ENCODE results near the gene RNF144B. TPM values are rescaled to one million over a fixed set of nuclear protein-coding genes. Genes with fewer than 3 reads are reported as not detected.

The RNF144B gene
- total RNA-seq, 1 donor from 2014 or later: 141 TPM

DNA sequence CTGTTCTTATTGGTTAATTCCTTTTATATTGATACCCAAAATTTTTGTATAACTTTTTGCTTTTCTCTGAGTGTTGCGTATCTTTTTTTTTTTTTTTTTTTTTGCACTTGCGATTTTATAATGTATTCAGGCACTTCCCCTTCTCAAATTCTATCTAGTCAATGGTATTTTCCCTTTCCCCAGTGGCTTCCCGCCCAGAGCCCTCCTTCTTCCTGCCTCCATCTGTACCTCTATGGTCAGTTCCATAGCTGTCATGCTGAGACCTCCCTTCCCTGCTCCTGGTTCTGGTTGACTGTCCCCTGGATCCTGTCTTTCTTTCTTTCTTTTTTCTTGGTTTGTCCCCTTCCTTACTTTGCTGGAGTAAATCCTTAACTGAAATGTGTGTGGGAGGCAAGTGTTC, 94.7 kb downstream of the RNF144B start:
- H3K27me3 ChIP-seq (ENCODE audit: control insufficient read depth, insufficient read depth, low read length): no peaks in the 10 kb centered on the region
- no peaks in the 10 kb centered on the region for H3K36me3 ChIP-seq (ENCODE audit: control insufficient read depth, insufficient read depth, low read length)
- H3K4me3 ChIP-seq (ENCODE audit: low read depth, low read length): no peak overlapping the region
- no peak for DNase-seq (ENCODE audit: low read depth)
- TF ChIP-seq, protein P1, sequence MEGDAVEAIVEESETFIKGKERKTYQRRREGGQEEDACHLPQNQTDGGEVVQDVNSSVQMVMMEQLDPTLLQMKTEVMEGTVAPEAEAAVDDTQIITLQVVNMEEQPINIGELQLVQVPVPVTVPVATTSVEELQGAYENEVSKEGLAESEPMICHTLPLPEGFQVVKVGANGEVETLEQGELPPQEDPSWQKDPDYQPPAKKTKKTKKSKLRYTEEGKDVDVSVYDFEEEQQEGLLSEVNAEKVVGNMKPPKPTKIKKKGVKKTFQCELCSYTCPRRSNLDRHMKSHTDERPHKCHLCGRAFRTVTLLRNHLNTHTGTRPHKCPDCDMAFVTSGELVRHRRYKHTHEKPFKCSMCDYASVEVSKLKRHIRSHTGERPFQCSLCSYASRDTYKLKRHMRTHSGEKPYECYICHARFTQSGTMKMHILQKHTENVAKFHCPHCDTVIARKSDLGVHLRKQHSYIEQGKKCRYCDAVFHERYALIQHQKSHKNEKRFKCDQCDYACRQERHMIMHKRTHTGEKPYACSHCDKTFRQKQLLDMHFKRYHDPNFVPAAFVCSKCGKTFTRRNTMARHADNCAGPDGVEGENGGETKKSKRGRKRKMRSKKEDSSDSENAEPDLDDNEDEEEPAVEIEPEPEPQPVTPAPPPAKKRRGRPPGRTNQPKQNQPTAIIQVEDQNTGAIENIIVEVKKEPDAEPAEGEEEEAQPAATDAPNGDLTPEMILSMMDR (IDR thresholded peaks at IDR 0.05; ENCODE audit: insufficient read depth, low read length, severe bottlenecking): no peak
- no peak for FAIRE-seq

DNA sequence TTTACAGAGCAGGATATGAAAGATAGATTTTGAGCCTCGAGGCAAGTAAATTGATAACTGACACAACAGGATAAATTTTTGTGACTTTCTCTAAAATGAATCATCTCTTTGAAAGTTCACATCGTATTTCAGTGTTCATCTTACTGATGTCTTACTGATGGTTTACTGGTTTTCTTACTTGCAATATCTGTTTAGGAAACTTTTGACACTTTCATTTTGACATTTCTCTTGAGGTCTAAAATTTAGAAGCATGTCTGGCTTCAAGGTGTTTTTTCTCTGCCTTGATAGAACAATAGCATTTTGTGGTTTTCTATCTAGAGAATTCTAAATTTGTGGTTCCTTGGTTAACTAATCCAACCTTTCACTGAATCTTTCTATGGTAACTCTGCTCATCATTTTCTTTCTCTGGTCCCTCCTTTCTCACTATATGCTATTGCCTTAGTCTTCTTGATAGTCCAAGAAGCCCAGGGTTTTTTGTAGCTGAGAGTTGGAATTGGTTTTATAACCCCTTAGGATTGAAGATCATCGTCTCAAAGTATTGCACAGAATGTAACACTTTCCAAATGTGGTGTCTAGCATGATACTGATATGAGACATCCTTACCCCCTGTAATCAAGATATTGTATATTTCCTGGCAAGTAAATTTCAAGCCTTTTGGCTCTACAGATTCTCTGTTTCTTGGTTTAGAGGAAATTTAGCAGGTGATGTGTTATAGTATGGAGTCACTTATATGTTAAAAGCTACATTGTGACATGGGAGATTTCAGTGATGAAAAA, 98.7 kb downstream of the RNF144B start:
- FAIRE-seq: no peak
- DNase-seq (ENCODE audit: low read depth): no peak
- TF ChIP-seq, protein P1 (IDR thresholded peaks at IDR 0.05; ENCODE audit: insufficient read depth, low read length, severe bottlenecking): no peak
- Histone ChIP-seq H3K36me3 (ENCODE audit: control insufficient read depth, insufficient read depth, low read length) (no peaks in the 10 kb centered on the region), H3K27me3 (ENCODE audit: control insufficient read depth, insufficient read depth, low read length) (no peaks in the 10 kb centered on the region), H3K4me3 (ENCODE audit: low read depth, low read length) (no peak overlapping the region)

DNA sequence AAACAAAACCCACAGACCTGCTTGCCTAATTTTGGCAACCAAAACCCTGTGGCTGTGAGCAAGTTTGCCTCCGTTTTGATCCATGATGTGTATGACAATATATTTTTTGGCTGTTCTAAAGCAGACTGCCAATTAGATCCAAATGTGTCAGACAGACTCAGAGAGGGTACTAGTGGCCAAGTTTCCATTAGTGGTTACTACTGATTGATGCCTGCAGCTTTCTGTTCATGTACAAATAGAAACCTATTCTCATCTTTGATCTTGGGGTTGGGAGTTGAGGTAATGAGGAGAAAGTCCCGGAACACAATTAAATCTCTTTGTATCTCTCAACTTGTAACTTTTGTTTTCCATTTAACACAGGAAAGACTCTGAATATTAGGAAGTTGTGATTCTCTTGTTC, 100.9 kb downstream of the RNF144B start:
- no peaks in the 10 kb centered on the region for H3K36me3 ChIP-seq (ENCODE audit: control insufficient read depth, insufficient read depth, low read length)
- H3K27me3 ChIP-seq (ENCODE audit: control insufficient read depth, insufficient read depth, low read length): no peaks in the 10 kb centered on the region
- H3K4me3 ChIP-seq (ENCODE audit: low read depth, low read length): no peak overlapping the region
- FAIRE-seq: no peak
- peak; percentile 44 for DNase-seq (ENCODE audit: low read depth)
- TF ChIP-seq, protein P1 (IDR thresholded peaks at IDR 0.05; ENCODE audit: insufficient read depth, low read length, severe bottlenecking): no peak

DNA sequence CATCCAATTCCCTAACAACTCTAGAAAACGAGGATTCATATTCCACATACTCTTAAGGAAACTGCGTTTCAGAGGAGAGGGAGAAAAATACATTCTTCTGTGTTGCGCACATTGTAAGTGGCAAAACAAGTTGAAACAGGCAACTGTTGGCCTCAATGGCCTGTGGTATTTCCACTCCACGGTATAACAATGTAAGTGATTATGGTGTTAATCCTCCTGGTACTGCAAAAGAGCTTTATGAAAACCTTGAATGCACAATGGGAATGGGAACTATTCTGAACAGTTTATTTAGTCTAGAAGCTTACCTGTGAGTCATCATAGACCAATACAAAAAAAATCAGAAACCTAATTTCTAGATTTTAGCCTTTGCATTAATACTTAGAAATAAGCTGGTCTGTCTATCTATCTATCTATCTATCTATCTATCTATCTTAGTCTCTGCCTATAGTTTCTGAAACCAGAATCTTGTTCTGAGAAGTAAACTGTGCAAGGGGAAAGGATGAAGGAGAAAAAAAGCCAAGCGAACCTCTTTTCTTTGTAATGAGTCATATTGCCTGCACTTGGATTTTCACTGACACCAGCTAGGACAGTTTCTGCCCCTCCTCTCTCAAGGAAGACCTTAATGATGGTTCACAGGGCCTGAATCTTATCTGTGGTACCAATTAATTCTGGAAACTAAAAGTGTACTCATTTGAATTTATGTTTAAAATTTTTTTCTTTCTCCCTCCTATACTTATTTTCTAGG, 101.5 kb downstream of the RNF144B start:
- TF ChIP-seq, protein P1 (IDR thresholded peaks at IDR 0.05; ENCODE audit: insufficient read depth, low read length, severe bottlenecking): no peak
- Histone ChIP-seq H3K4me3 (ENCODE audit: low read depth, low read length) (no peak overlapping the region), H3K36me3 (ENCODE audit: control insufficient read depth, insufficient read depth, low read length) (no peaks in the 10 kb centered on the region), H3K27me3 (ENCODE audit: control insufficient read depth, insufficient read depth, low read length) (no peaks in the 10 kb centered on the region)
- FAIRE-seq: peak; percentile 77
- peak; percentile 91 for DNase-seq (ENCODE audit: low read depth)

DNA sequence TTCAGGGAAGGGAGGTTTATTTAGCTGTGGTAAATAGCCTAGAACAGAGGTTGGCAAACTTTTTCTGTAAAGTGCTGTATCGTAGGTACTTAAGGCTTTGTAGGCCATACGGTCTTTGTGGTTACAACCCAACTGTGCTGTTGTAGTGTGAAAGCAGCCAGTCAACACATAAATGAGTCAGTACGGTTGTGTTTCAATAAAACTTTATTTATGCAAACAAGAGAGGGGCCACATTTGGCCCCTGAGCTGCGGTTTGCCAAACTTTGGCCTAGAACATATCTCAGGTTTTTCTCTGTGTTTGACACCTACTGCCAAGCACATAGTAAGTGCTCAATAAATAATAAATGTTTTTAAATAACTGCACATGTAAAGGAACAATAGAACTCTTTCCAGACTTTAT, 102.2 kb downstream of the RNF144B start:
- no peak for DNase-seq (ENCODE audit: low read depth)
- Histone ChIP-seq H3K36me3 (ENCODE audit: control insufficient read depth, insufficient read depth, low read length) (no peaks in the 10 kb centered on the region), H3K4me3 (ENCODE audit: low read depth, low read length) (no peak overlapping the region), H3K27me3 (ENCODE audit: control insufficient read depth, insufficient read depth, low read length) (no peaks in the 10 kb centered on the region)
- FAIRE-seq: no peak
- TF ChIP-seq, protein P1 (IDR thresholded peaks at IDR 0.05; ENCODE audit: insufficient read depth, low read length, severe bottlenecking): no peak

All from bronchial epithelial cell (primary cell).